Osteocyte (in vitro differentiated cells): Measurements from ENCODE around the gene TAF10. TPM values are rescaled to one million over a fixed set of nuclear protein-coding genes. Genes with fewer than 3 reads are reported as not detected.

ENCODE experiments used
- DNase-seq: peaks from one replicate; pipeline ENCODE4 v3.0.0; 2021; ENCODE audit warnings: mixed read lengths; ENCODE audit not compliant: unreplicated experiment; ENCODE audit errors: extremely low spot score
- H3K27ac Mint-ChIP-seq: one replicate; pipeline ENCODE4 v1.8.0; 2021; ENCODE audit warnings: mild to moderate bottlenecking, mixed read lengths; ENCODE audit not compliant: unreplicated experiment
- H3K27me3 Mint-ChIP-seq: one replicate; pipeline ENCODE4 v1.8.0; 2021; ENCODE audit warnings: mixed read lengths; ENCODE audit not compliant: unreplicated experiment
- H3K36me3 Mint-ChIP-seq: one replicate; pipeline ENCODE4 v1.8.0; 2021; ENCODE audit warnings: mixed read lengths; ENCODE audit not compliant: unreplicated experiment
- H3K4me1 Mint-ChIP-seq: one replicate; pipeline ENCODE4 v1.8.0; 2021; ENCODE audit warnings: mixed read lengths; ENCODE audit not compliant: unreplicated experiment
- H3K4me3 Mint-ChIP-seq: one replicate; pipeline ENCODE4 v1.8.0; 2021; ENCODE audit warnings: mild to moderate bottlenecking, moderate library complexity, mixed read lengths; ENCODE audit not compliant: unreplicated experiment
- H3K9me3 Mint-ChIP-seq: one replicate; pipeline ENCODE4 v1.8.0; 2021; ENCODE audit warnings: mixed read lengths; ENCODE audit not compliant: unreplicated experiment
- total RNA-seq: library from RNA; stranded (reverse); gene quantifications from 2 replicates; pipeline ENCODE4 v1.2.1, GENCODE V29; 2021
- TF ChIP-seq, protein P1 (sequence below): fragments of 200-600 bp; sonication (generic); IDR thresholded peaks from 2 replicates; pipeline ENCODE4 v1.5.0; 2021; ENCODE audit warnings: antibody characterized with exemption, mild to moderate bottlenecking, moderate library complexity

TAF10 gene
- total RNA-seq, 1 donor from 2014 or later = 100 TPM

- TF ChIP-seq, protein P1, sequence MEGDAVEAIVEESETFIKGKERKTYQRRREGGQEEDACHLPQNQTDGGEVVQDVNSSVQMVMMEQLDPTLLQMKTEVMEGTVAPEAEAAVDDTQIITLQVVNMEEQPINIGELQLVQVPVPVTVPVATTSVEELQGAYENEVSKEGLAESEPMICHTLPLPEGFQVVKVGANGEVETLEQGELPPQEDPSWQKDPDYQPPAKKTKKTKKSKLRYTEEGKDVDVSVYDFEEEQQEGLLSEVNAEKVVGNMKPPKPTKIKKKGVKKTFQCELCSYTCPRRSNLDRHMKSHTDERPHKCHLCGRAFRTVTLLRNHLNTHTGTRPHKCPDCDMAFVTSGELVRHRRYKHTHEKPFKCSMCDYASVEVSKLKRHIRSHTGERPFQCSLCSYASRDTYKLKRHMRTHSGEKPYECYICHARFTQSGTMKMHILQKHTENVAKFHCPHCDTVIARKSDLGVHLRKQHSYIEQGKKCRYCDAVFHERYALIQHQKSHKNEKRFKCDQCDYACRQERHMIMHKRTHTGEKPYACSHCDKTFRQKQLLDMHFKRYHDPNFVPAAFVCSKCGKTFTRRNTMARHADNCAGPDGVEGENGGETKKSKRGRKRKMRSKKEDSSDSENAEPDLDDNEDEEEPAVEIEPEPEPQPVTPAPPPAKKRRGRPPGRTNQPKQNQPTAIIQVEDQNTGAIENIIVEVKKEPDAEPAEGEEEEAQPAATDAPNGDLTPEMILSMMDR = no peak
- Mint-ChIP-seq H3K9me3 (peaks cover 20% of the 10 kb centered on the region), H3K4me3 (no peak overlapping the region), H3K4me1 (no peaks in the 10 kb centered on the region), H3K27me3 (no peaks in the 10 kb centered on the region), H3K27ac (no peak overlapping the region), H3K36me3 (peaks cover 22% of the 10 kb centered on the region)
- no peak for DNase-seq
Observed at GRCh38 chr11:6588018-6588417, 24.0 kb downstream of the TAF10 start.

GRCh38 chr11:6587360-6587953, 24.6 kb downstream of the TAF10 start:
- Mint-ChIP-seq H3K27me3 (no peaks in the 10 kb centered on the region), H3K9me3 (peaks cover 25% of the 10 kb centered on the region), H3K4me3 (no peak overlapping the region), H3K27ac (no peak overlapping the region), H3K36me3 (peaks cover 24% of the 10 kb centered on the region), H3K4me1 (no peaks in the 10 kb centered on the region)
- DNase-seq = peak; percentile 64
- TF ChIP-seq, protein P1 = no peak

DNA sequence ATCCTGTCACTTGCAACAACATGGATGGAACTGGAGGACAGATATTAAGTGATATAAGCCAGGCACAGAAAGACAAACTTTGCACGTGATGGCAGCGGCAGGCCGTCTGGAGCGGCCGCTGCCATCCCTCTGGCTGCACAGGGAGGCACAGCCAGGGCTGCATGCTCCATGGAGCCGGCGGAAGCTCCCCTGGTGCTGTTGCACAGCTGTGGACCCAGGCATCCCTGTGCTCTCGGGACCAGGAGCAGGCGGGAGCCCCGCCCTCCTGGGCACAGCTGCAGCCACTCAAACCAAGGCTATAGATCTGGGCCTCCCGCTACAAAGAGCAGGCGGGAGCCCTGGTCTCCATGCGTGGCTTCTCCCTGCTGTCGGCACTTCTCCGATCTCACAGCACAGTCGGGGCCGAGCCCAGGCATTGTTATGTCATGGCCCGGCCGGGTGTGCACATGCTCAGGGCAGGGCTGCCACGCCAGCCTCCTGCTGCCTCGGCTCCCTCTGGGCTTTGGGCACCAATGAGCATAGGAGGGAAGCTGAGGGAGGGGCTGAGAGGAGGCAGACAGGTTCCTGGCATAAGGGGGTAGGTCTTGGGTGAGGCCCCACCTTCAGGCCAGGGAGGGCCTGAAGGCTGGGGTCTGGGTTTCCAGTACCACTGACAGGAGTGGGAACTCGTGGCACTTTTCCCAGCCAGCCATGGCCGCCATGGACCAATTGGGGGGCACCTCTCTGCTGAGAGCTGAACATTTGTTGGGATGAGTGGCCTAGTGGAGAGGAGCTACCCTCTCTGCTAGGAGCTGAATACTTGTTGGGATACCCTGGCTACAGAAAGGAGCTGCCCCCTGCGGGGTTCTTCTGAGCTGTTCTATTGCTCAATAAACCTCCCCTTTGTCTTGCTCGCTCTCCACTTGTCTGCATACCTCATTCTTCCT, 25.3 kb downstream of the TAF10 start:
- no peaks in the 10 kb centered on the region for H3K27me3 Mint-ChIP-seq
- H3K4me1 Mint-ChIP-seq = no peaks in the 10 kb centered on the region
- DNase-seq = peak; percentile 81
- peaks cover 30% of the 10 kb centered on the region for H3K9me3 Mint-ChIP-seq
- TF ChIP-seq, protein P1 = no peak
- H3K36me3 Mint-ChIP-seq = peaks cover 22% of the 10 kb centered on the region
- H3K27ac Mint-ChIP-seq = no peak overlapping the region
- H3K4me3 Mint-ChIP-seq = no peak overlapping the region

GRCh38 chr11:6584528-6584927, 27.5 kb downstream of the TAF10 start:
- peaks cover 22% of the 10 kb centered on the region for H3K36me3 Mint-ChIP-seq
- H3K4me1 Mint-ChIP-seq = no peaks in the 10 kb centered on the region
- H3K27ac Mint-ChIP-seq = no peak overlapping the region
- peaks cover 30% of the 10 kb centered on the region for H3K9me3 Mint-ChIP-seq
- TF ChIP-seq, protein P1 = no peak
- H3K27me3 Mint-ChIP-seq = no peaks in the 10 kb centered on the region
- no peak for DNase-seq
- H3K4me3 Mint-ChIP-seq = no peak overlapping the region

- H3K27ac Mint-ChIP-seq = no peak overlapping the region
- no peaks in the 10 kb centered on the region for H3K27me3 Mint-ChIP-seq
- no peaks in the 10 kb centered on the region for H3K4me1 Mint-ChIP-seq
- H3K36me3 Mint-ChIP-seq = peaks cover 22% of the 10 kb centered on the region
- TF ChIP-seq, protein P1 = no peak
- H3K4me3 Mint-ChIP-seq = no peak overlapping the region
- H3K9me3 Mint-ChIP-seq = peaks cover 30% of the 10 kb centered on the region
- DNase-seq = no peak
Observed at GRCh38 chr11:6583584-6583983, 28.4 kb downstream of the TAF10 start.
